Measurements from ENCODE around the gene BDP1. TPM values are rescaled to one million over a fixed set of nuclear protein-coding genes. Genes with fewer than 3 reads are reported as not detected.
"Not testable (repeated sequence)": the region's sequence is repeated elsewhere in the genome, so short reads cannot be mapped to it uniquely, and the experiment has no call there.

Gene BDP1
- polyA plus RNA-seq, 3 donors = 4.4 to 10.9 (median 7.2) TPM

GRCh38 chr5:71537687-71538086, 82.2 kb downstream of the BDP1 start:
- 77 to 87% (median 78%) methylated on average over 3 of the region's 3 CpGs for WGBS, 3 donors
- no peak overlapping the region for H3K27ac ChIP-seq (ENCODE audit: low read depth, low read length)

- WGBS, 3 donors = 95 to 99% (median 98%) methylated on average over 7 of the region's 7 CpGs
- not testable (repeated sequence) for H3K27ac ChIP-seq (ENCODE audit: low read depth, low read length)
Measured at GRCh38 chr5:71550885-71551284, 95.4 kb downstream of the BDP1 start.

GRCh38 chr5:71551582-71551981, 96.1 kb downstream of the BDP1 start:
- 95 to 100% (median 97%) methylated on average over 16 to 22 of the region's 27 CpGs for WGBS, 3 donors
- H3K27ac ChIP-seq (ENCODE audit: low read depth, low read length) = not testable (repeated sequence)

GRCh38 chr5:71552026-71552749, 96.7 kb downstream of the BDP1 start:
- H3K27ac ChIP-seq (ENCODE audit: low read depth, low read length) = not testable (repeated sequence)
- 94 to 97% (median 96%) methylated on average over 32 to 46 of the region's 53 CpGs for WGBS, 3 donors

- no peak overlapping the region for H3K27ac ChIP-seq (ENCODE audit: low read depth, low read length)
- WGBS, 3 donors = 97 to 98% (median 98%) methylated on average over 4 of the region's 4 CpGs
Measured at GRCh38 chr5:71563161-71563560, 107.7 kb downstream of the BDP1 start.

- no peak overlapping the region for H3K27ac ChIP-seq (ENCODE audit: low read depth, low read length)
Measured at GRCh38 chr5:71564895-71565294, 109.4 kb downstream of the BDP1 start.

GRCh38 chr5:71569748-71570509, 114.5 kb downstream of the BDP1 start:
- 72 to 87% (median 86%) methylated on average over 5 of the region's 5 CpGs for WGBS, 3 donors
- no peak overlapping the region for H3K27ac ChIP-seq (ENCODE audit: low read depth, low read length)

GRCh38 chr5:71571811-71572210, 116.4 kb downstream of the BDP1 start:
- 82 to 96% (median 93%) methylated on average over 7 of the region's 7 CpGs for WGBS, 3 donors

GRCh38 chr5:71573591-71573990, 118.1 kb downstream of the BDP1 start:
- 70 to 83% (median 80%) methylated on average over 7 of the region's 7 CpGs for WGBS, 3 donors
- no peak overlapping the region for H3K27ac ChIP-seq (ENCODE audit: low read depth, low read length)

More at GRCh38 chr5:71571811-71572210, 116.4 kb downstream of the BDP1 start:
- H3K27ac ChIP-seq (ENCODE audit: low read depth, low read length) = not testable (repeated sequence)

- not testable (repeated sequence) for H3K27ac ChIP-seq (ENCODE audit: low read depth, low read length)
- 92 to 98% (median 95%) methylated on average over 4 of the region's 4 CpGs for WGBS, 3 donors
Measured at GRCh38 chr5:71575588-71575987, 120.1 kb downstream of the BDP1 start.

- H3K27ac ChIP-seq (ENCODE audit: low read depth, low read length) = no peak overlapping the region
- 95 to 98% (median 96%) methylated on average over 3 of the region's 3 CpGs for WGBS, 3 donors
Measured at GRCh38 chr5:71576241-71576640, 120.8 kb downstream of the BDP1 start.

GRCh38 chr5:71577839-71578238, 122.4 kb downstream of the BDP1 start:
- 81 to 97% (median 97%) methylated on average over 6 of the region's 6 CpGs for WGBS, 3 donors
- H3K27ac ChIP-seq (ENCODE audit: low read depth, low read length) = not testable (repeated sequence)

GRCh38 chr5:71582945-71583584, 127.6 kb downstream of the BDP1 start:
- 87 to 90% (median 87%) methylated on average over 4 of the region's 4 CpGs for WGBS, 3 donors
- H3K27ac ChIP-seq (ENCODE audit: low read depth, low read length) = no peak overlapping the region

- WGBS, 3 donors = 77 to 83% (median 81%) methylated on average over 22 of the region's 22 CpGs
- H3K27ac ChIP-seq (ENCODE audit: low read depth, low read length) = no peak overlapping the region
Measured at GRCh38 chr5:71586052-71586940, 130.8 kb downstream of the BDP1 start.

GRCh38 chr5:71586941-71587765, 131.7 kb downstream of the BDP1 start, which contains the start of gene MCCC2:
Gene MCCC2 (plus strand): TSS chr5:71587340. CDS start chr5:71587426, 86 bp downstream.
- H3K27ac ChIP-seq (ENCODE audit: low read depth, low read length) = no peak within 1 kb of the TSS
- 0% methylated on average over 56 of the region's 56 CpGs for WGBS, 3 donors

- no peak overlapping the region for H3K27ac ChIP-seq (ENCODE audit: low read depth, low read length)
- 58 to 69% (median 64%) methylated on average over 18 to 19 of the region's 19 CpGs for WGBS, 3 donors
Measured at GRCh38 chr5:71587766-71588532, 132.5 kb downstream of the BDP1 start.

- no peak overlapping the region for H3K27ac ChIP-seq (ENCODE audit: low read depth, low read length)
Measured at GRCh38 chr5:71588533-71588885, 133.1 kb downstream of the BDP1 start.

More at GRCh38 chr5:71588533-71588885, 133.1 kb downstream of the BDP1 start:
- 95 to 96% (median 96%) methylated on average over 2 of the region's 2 CpGs for WGBS, 3 donors

Measured in adipose tissue (tissue), 3 donors.